Frontal cortex (tissue), 4 donors: Measurements from ENCODE around the gene FXR2. TPM values are rescaled to one million over a fixed set of nuclear protein-coding genes. Genes with fewer than 3 reads are reported as not detected.
"Not testable (repeated sequence)": the region's sequence is repeated elsewhere in the genome, so short reads cannot be mapped to it uniquely, and the experiment has no call there.

ENCODE experiments used
- DNase-seq, 2 donors: peaks; one replicate each; pipeline ENCODE4 v3.0.0; 2012; ENCODE audit warnings: low spot score in 2 of 2
- FAIRE-seq: peaks from 2 replicates; lab custom pipeline; 2012; peaks lifted over from hg19 to GRCh38; lab: Jason Lieb, UNC
- total RNA-seq: library from RNA; depleted of rRNA; stranded (reverse); fragments of >200 nt; gene quantifications from one replicate; pipeline ENCODE4 v1.2.3, GENCODE V29; 2014
- donor health status: control.
- donor health status: control.
- donor health status: control.

Gene FXR2
- total RNA-seq, 1 donor from 2014 or later = 68.1 TPM

DNA sequence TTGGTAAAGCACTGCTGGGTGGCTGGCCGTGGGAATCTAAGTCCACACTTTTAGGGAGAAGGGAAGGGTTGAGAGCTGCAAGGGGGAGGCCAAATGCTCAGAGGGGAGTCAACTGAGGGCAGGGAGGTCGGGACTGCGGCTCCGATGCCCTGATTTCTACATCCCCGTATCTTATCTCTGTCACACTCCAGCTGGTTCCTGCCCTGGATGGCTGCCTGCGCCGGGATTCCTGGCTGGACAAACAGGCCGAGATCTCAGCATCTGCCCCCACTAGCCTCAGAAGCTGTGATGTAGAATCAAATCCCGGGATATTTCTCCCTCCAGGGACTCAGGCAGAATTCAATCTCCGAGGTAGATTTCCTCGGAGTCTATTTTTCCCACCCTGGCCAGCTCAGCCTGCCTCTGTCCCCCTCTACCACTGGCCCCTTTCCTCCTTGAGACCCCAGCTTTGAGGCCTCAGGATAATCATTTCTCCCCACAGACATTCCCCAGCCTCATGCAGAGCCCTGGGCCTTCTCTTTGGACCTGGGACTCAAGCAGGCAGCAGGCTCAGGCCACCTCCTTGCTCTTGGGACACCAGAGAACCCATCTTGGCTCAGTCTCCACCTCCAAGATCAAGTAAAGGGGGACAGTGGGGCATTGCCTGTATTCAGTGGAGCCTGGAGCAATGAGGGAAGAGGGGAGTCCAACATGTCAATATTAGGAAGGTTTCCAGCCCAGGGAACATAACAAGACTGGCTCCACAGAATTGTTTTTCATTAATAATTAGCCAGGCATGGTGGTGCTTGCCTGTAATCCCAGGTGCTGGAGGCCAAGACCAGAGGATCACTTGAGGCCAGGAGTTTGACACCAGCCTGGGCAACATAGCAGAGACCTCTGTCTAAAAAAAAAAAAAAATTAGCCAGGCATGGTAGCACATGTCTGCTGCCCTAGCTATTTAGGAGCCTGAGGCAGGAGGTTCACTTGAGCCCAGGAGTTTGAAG is 17.0 kb upstream of the FXR2 start:
- FAIRE-seq (no peak), DNase-seq (no peak)

GRCh38 chr17:7629939-7630571 is 15.4 kb upstream of the FXR2 start, which contains the start of gene SHBG:
Gene SHBG (plus strand): TSS chr17:7630135. CDS start chr17:7630173, 38 bp downstream.
- FAIRE-seq (no peak), DNase-seq (no peak)

DNA sequence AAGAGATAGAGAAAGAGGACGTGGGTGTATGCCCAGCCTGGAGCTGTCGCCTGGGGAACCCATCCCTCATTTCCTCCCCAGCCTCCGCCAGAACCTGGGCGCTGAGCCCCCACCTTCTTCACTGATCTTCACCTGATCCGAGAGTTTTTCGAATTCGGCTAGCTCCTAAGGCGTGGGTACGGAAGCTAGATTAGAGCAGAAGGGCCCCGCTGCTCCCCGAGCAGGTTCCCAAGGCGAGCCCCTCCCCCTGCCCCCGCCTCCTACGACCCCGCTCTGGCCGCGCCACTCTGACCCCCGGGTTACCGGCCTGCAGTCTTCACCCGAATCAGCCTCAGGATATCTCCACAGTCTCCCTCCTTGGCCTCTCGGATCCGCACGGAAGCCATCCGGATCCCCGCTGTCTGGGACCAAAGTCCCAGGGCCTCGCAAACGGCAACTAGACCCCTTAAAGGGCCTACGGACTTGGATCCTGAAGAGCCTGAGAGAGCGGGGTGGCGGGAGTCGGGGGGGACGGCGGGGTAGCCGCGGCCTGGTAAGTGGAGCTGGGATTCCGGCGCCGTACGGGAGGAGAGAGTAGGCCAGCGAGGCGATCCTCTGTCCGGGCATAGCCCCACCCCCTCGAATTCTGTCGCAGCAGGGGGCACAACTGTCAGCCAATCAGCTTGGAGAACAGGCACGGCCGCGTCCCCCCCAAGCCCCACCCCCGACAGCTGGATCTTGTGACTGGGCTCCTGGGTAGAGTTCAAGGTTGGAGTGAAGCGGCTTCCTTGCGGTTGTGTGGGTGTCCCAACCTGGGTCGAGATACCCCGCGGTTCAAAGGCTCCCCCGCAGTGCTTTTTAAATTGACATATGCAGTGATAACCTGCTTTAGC is 12.8 kb upstream of the FXR2 start, which contains the start of gene SAT2:
SAT2 (minus strand) TSS at position 572 of the 872 bp plus-strand sequence; CDS start at position 386, 186 bp downstream.
- peak; percentile 88 to 98 for DNase-seq
- no peak for FAIRE-seq

DNA sequence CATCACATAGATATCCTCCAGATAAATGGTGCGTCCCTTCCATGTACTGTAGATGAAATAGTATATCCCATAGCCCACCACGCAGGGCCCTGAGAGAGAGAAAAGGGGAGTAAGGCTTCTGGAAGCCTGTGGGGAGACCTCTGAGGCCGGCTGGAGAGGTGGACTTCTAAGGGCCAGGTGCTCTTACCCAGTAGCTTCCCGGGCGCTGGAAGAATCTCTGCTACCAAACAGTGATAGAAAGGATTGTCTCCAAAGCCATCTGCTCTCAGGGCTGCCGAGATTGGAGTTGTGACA is 12.2 kb upstream of the FXR2 start:
- no peak for FAIRE-seq
- no peak for DNase-seq

DNA sequence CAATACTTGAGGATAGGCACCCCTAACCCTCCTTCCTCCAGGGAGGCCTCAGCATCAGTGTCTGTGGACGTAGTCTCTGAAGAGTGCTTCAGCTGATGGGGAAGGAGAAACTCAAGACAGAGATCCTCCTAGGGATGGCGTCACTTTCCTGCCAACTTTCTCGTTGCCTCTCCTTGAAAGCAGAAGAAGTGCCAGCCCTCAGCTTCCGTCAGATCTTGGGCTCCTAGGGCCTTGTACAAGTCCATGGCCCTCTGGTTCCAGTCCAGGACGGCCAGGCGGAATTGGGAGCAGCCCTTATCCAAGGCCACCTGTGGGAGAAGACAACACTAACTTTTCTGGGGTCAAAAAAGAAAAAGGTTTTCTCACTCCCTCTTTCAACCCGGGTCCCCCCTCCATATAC is 11.6 kb upstream of the FXR2 start:
- no peak for DNase-seq
- FAIRE-seq = no peak

GRCh38 chr17:7625749-7626148 is 11.1 kb upstream of the FXR2 start:
- FAIRE-seq, DNase-seq: not testable (repeated sequence)

- DNase-seq = no peak
- no peak for FAIRE-seq
These were observed 9.0 kb upstream of the FXR2 start for GRCh38 chr17:7623661-7624060.

DNA sequence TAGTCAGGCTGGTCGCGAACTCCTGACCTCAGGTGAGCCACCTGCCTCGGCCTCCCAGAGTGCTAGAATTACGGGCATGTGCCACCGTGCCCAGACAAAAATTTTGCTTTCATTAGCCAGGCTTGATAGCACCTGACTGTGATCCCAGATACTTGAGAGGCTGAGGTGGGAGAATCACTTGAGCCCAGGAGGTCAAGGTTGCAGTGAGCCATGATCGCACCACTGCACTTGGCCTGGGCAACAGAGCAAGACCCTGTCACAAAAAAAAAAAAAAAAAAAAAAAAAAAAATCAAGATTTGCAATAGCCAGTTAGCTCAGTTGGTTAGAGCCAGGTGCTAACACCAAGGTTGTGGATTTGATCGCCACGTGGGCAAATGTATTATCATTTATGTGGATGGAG is 6.1 kb upstream of the FXR2 start:
- FAIRE-seq = no peak

GRCh38 chr17:7618608-7619007 is 3.9 kb upstream of the FXR2 start:
- DNase-seq = no peak
- FAIRE-seq = no peak

More for the DNA sequence above, 6.1 kb upstream of the FXR2 start:
- DNase-seq = no peak

DNA sequence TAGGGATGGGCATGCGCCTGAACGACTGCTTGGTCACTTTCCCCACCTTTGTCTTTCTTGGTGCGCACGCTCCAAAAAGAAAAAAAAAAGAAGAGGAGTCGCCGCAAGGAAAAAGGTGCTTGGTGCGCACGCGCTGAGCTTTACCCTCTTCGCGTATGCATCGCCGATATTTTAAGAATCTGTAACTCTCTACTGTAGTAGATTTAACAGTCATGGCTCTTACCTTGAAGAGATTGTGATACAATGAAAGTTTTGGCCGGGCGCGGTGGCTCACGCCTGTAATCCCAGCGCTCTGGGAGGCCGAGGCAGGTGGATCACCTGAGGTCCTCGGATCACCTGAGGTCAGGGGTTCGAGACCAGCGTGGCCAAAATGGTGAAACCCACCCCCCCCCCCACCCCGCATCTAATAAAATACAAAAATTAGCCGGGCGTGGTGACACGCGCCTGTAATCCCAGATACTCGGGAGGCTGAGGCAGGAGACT is 609 bp upstream of the FXR2 start:
- no peak for FAIRE-seq
- no peak for DNase-seq

DNA sequence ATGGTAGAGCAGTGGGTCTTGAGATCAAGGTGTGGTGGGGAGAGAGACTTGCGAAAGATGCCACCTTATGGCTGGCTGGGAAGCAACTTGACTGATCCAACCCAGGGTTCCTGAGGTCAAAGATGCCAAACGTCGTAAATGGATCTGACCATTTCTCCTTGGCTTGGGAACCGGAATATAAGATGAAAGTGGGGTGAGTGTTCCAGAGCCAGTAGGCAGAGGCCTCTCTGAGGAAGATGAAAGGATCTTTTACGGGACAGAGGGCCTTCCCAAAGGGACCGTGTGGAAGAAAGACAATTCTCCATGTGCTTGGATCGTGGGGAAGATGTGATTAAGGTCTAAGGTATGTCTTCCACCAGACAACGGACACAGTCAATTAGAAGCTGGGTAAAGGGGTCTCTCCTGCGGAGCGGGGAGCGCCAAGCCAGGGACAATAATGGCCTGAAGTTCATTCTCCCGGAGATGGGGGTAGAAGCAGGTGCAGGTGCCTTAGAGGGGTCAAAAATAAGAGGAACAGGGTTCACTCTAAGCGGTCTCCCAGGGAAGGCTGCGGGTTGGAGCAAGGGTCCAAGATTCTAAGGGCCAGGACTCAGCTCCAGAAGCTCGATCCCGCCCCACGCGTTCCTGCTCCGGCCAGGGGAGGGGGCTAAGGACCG is 800 bp downstream of the FXR2 start:
- FAIRE-seq (no peak), DNase-seq (no peak)

DNA sequence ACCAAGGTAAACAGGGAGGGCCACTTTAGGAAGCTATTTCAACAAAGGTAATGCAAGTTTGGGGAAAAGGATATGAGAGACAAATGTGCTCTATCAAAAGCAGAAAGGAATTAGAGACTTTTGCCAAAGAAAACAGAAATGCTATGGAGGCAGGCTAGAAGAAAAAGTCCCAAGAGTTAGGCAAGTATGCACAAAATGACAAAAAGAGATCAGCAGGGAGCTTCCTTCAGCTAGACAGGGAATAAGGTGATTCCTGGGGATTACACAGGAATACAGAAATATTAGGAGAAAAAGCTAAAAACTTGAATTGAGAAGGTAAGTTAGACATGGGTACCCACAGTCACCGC is 2.4 kb downstream of the FXR2 start:
- no peak for FAIRE-seq
- DNase-seq = no peak

DNA sequence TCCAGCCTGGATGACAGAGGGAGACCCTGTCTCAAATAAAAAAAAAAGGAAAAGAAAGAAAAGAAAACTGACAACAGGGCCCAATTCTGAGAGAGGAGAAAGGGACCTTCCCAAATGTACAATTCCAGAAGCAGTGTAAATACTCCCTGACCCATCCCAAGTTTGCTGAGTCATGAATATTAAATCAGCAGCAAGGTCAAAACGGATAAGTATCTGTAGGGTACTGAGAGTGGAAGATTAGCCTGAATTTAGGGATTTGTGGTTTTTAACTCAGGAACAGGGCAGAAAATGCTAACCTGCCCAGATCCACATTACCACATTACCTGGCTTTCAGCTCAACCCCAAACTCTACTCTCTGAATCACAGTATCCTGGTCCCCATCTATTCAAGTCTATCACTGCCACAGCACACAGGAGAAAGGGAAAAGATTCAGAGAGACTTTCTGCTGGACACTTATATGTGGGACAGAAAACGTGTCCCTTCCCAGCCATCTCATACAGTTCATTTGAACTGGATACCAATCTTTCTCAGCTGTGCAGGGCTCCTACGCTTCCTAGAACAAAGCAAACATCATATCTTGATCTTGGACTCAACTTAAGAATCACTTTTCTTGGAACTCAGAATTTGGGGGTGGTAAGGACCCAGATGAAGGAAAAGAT is 2.9 kb downstream of the FXR2 start:
- no peak for FAIRE-seq
- no peak for DNase-seq

DNA sequence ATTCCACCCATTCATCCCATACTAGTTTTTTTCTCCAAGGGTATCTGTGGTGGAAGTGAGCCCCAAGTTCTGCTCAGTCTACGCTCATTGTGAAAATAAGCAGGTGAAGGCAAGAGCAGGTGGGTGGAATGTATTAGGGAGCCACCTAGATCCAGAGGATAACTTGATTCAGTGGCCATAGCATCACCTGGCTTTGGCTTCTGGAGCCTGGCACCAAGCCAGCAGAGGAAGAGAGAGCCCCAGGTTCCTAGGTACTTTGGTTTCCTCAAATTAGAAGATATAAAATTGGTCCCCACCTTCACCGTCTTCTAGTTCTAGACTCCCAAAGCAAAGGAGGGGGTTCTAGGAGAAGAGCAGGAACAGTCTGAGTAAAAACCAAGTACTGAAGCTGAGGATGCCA is 4.1 kb downstream of the FXR2 start:
- FAIRE-seq = no peak

DNA sequence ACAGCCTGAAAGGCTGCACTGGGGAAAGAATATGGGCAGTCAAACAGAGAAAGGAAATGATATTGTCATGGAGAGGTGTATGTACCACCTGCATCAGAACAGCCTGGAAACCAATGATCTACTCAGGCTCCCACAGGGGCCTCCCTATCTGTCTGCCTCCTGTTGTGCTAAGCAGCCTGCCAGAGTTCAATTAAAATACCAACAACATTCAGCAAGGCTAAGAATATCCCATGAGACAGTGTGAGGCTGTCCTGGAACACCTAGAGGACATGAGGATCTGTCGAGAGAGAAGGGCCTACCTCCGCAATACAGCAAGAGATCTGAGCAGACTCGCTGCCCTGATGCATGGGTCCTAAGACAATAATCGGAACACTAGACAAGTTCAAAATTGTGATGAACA is 8.4 kb downstream of the FXR2 start:
- DNase-seq (no peak), FAIRE-seq (no peak)

More for the DNA sequence above, 4.1 kb downstream of the FXR2 start:
- no peak for DNase-seq

GRCh38 chr17:7597561-7597960 is 17.1 kb downstream of the FXR2 start:
- FAIRE-seq, DNase-seq: not testable (repeated sequence)

- no peak for FAIRE-seq
- DNase-seq = no peak
These were observed 21.4 kb downstream of the FXR2 start for GRCh38 chr17:7593296-7593695.

DNA sequence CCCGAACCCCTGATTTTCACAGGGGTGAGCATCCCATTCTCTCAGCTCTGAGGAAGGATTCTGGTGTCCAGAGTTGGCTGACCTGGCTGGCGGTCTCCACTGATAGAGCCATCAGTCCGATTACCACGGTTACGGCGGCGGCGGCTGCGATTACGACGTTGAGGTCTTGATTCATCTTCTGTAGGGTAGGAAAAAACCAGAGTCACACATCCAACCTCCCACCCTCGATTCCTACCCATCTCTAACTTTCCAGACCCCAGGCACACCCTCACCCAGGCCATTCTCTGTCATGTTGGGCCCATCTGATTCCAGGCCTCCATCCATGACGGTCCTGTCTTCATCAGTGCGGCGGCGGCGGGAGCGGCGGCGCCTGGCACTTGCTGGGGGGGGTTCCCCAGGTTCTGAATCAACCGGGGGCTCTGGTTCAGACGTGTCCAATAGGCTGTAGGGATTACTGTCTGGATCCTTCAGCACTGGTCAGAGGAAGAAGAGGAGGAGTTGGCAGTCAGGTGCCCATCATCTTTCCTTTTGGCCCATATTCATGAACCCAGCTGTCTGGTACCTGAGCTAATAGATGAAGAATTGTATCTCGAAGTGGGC is 22.2 kb downstream of the FXR2 start:
- FAIRE-seq (no peak), DNase-seq (no peak)

- FAIRE-seq (no peak), DNase-seq (no peak)
These were observed 23.1 kb downstream of the FXR2 start for GRCh38 chr17:7591596-7591995.
